ENCODE measurements around the gene TGIF2LY. TPM values are rescaled to one million over a fixed set of nuclear protein-coding genes. Genes with fewer than 3 reads are reported as not detected.
"Not testable (repeated sequence)": the region's sequence is repeated elsewhere in the genome, so short reads cannot be mapped to it uniquely, and the experiment has no call there.

The TGIF2LY gene
- polyA plus RNA-seq = not detected

DNA sequence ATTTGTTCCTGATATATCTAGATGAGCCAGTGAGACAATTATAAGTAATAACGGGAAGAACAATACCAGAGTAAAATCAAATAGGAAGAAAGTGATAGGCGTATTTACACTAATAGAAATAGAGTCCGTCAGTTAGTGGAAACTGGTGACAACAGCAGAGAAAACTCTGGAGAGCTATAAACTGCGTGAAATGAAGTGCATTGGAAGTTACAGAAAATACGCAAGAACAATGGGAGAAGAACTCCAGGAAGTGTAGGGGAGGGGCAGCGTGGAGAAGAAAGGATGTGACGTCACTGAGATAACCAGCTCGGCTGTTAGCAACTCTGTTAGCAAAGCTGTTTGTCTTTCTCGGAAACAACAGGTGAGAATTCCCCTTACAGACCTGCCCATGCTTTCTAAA is at the start of gene TGIF2LY:
Gene TGIF2LY, plus strand, starts transcription at position 301 of the 400 bp plus-strand sequence. CDS start 178 bp downstream, outside the sequence.
- DNase-seq; H3K4me3 Mint-ChIP-seq; H3K27me3 Mint-ChIP-seq (ENCODE audit: low read depth in 3 of 3); H3K36me3 Mint-ChIP-seq; H3K27ac Mint-ChIP-seq; H3K4me1 Mint-ChIP-seq; H3K9me3 Mint-ChIP-seq: not testable (repeated sequence)

Measured in immature natural killer cell (primary cell).